Upper lobe of left lung (tissue), 6 donors: ENCODE data around the gene STOM. TPM values are rescaled to one million over a fixed set of nuclear protein-coding genes. Genes with fewer than 3 reads are reported as not detected.
"Not testable (repeated sequence)": the region's sequence is repeated elsewhere in the genome, so short reads cannot be mapped to it uniquely, and the experiment has no call there.

Experiments used
- ATAC-seq, 2 donors: fragments of 200-7000 bp; cut with Tn5 transposase; one replicate each; pipeline ENCODE4 v1.9.1; 2022; ENCODE audit warnings: mild to moderate bottlenecking in 2 of 2, moderate library complexity in 2 of 2; ENCODE audit not compliant: low FRiP score in 2 of 2
- DNase-seq, 2 donors: peaks; one replicate each; pipeline ENCODE4 v3.0.0-alpha.2; 2019 to 2020
- H3K27ac ChIP-seq, 4 donors: fragments of 200-600 bp; sonication (generic); one replicate each; pipeline ENCODE4 v1.5.1; 2016 to 2019
- H3K27me3 ChIP-seq, 4 donors: fragments of 200-600 bp; sonication (generic); one replicate each; pipeline ENCODE4 v1.5.1; 2017 to 2019
- H3K36me3 ChIP-seq, 4 donors: fragments of 200-600 bp; sonication (generic); one replicate each; pipeline ENCODE4 v1.5.1; 2016 to 2019
- H3K4me1 ChIP-seq, 4 donors: fragments of 200-600 bp; sonication (generic); one replicate each; pipeline ENCODE4 v1.5.1; 2018 to 2019
- H3K4me3 ChIP-seq, 4 donors: fragments of 200-600 bp; sonication (generic); one replicate each; pipeline ENCODE4 v1.5.1; 2017 to 2019; ENCODE audit warnings: mild to moderate bottlenecking in 2 of 4, moderate library complexity in 1 of 4
- H3K9me3 ChIP-seq, 4 donors: fragments of 200-600 bp; sonication (generic); one replicate each; pipeline ENCODE4 v1.5.1; 2018 to 2019
- CTCF ChIP-seq, 6 experiments: fragments of 450-650 bp in 4 of 6; fragments of 200-600 bp in 2 of 6; sonication (generic) in 2 of 6; IDR thresholded peaks; one replicate each; pipeline ENCODE4 v1.5.1; 2016 to 2019; ENCODE audit warnings: antibody characterized with exemption in 6 of 6
- EP300 ChIP-seq, 4 donors: sonication (generic); formaldehyde crosslinking; IDR thresholded peaks; one replicate each; pipeline ENCODE4 v1.5.1; 2017; ENCODE audit warnings: antibody characterized with exemption in 4 of 4, control low read depth in 2 of 4
- POLR2A ChIP-seq, 4 donors: fragments of 450-650 bp; IDR thresholded peaks; one replicate each; pipeline ENCODE4 v1.5.1; 2016 to 2017; ENCODE audit warnings: antibody characterized with exemption in 4 of 4, mild to moderate bottlenecking in 2 of 4
- POLR2AphosphoS5 ChIP-seq, 2 donors: sonication (generic); formaldehyde crosslinking; IDR thresholded peaks; one replicate each; pipeline ENCODE4 v1.5.1; 2017; ENCODE audit warnings: antibody characterized with exemption in 2 of 2
- WGBS, 2 donors: methylation state at CpG; one replicate each; pipeline ENCODE4 v1.1.5; 2017 to 2018; 5-methylcytosine and 5-hydroxymethylcytosine counted together
- total RNA-seq, 6 donors: library from RNA; depleted of rRNA in 4 of 6; stranded (reverse); fragments of >200 nt in 4 of 6; gene quantifications; one replicate each; pipeline versions ENCODE4 v1.1.0 to v1.2.1, GENCODE V29; 2016 to 2021
- donor health status: DM: no; HTN: no; CAD: no; lungs with moderate emphysema.
- donor health status: DM: no; HTN: yes; CAD: no; lungs with severe emphysema.

Gene STOM
- total RNA-seq, 6 donors from 2014 or later, result 96.4 to 480 (median 362) TPM

DNA sequence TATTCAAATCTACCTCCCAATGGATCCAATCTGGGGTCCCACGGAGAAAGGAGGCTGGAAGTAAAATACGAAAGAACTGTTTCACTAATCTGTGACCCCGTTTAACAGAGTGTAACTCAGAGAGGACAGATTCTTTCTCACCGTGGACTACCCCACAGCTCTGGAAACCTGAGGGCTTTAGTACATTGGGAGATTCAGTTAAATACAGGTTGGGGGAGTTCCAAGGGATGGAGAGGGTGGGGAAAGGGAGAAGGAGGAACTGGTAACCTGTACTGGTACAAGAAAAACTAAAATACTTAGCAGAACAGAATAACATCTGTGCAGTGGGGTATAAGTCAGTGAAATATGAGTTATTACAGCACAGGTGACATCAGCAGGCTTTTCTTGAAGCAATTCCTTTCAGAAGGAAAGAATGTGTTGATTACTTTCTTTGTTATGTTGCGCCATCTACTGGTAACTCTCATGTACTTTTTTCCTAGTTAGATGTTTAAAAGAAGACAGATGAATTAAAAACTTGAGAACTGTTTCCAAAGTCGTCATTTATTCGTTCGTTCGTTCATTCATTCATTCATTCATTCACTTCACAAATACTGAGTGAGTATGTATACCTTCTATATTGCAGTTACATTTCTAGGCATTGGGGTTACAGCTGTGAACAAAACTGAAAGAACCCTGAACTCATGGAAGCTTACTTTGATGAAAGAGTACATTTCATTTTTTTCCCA is 30.0 kb upstream of the STOM start:
- ATAC-seq, result peak; percentile 61 to 79
- H3K4me3 ChIP-seq, result no peak overlapping the region
- H3K27ac ChIP-seq, result no peak overlapping the region
- no peaks in the 10 kb centered on the region for H3K36me3 ChIP-seq
- H3K27me3 ChIP-seq, result no peaks in the 10 kb centered on the region
- H3K9me3 ChIP-seq, result no peaks in the 10 kb centered on the region
- DNase-seq, result no peak
- TF ChIP-seq EP300 (IDR thresholded peaks at IDR 0.05) (no peak), POLR2AphosphoS5 (IDR thresholded peaks at IDR 0.05) (no peak), CTCF (IDR thresholded peaks at IDR 0.05) (peak; percentile 59 to 84 (median 74)), POLR2A (IDR thresholded peaks at IDR 0.05) (no peak)
- WGBS, 2 donors, result 26 to 28% methylated on average over 9 of the region's 9 CpGs
- H3K4me1 ChIP-seq, result peaks cover 0 to 6% (median 2%) of the 10 kb centered on the region in 4 donors

GRCh38 chr9:121399126-121399882 is 29.3 kb upstream of the STOM start:
- Histone ChIP-seq H3K27me3 (no peaks in the 10 kb centered on the region), H3K27ac (no peak overlapping the region), H3K36me3 (no peaks in the 10 kb centered on the region), H3K4me1 (peaks cover 0 to 6% (median 2%) of the 10 kb centered on the region in 4 donors), H3K4me3 (no peak overlapping the region), H3K9me3 (no peaks in the 10 kb centered on the region)
- 85 to 88% methylated on average over 4 of the region's 4 CpGs for WGBS, 2 donors
- TF ChIP-seq CTCF (IDR thresholded peaks at IDR 0.05), result no peak
- TF ChIP-seq POLR2A (IDR thresholded peaks at IDR 0.05), result no peak
- TF ChIP-seq POLR2AphosphoS5 (IDR thresholded peaks at IDR 0.05), result no peak
- no peak for TF ChIP-seq EP300 (IDR thresholded peaks at IDR 0.05)
- DNase-seq, result no peak
- ATAC-seq, result no peak

DNA sequence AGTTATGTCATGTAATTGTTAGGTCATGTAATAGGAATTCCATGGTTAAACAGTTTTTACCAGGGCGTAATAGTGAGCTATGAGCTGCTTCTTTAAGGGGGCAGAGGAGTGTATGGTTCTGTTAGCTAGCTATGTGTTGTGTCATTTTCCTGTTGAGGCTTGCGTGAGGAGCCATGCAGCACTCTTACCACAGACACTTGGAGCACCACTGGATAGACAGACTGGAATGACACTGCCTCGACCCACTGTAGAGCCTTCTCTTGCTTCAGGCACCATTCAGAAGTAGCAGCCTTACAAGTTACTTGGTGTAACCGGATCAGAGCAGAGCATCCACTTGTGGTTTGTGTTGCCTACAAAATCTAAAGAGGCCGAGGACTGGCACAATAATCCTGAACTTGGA is 28.3 kb upstream of the STOM start:
- H3K27ac ChIP-seq, result no peak overlapping the region
- ATAC-seq (peak in 1 of 2 donors; percentile 49), DNase-seq (no peak)
- 75 to 88% methylated on average over 4 to 5 of the region's 5 CpGs for WGBS, 2 donors
- no peak overlapping the region for H3K4me3 ChIP-seq
- no peaks in the 10 kb centered on the region for H3K9me3 ChIP-seq
- H3K36me3 ChIP-seq, result no peaks in the 10 kb centered on the region
- TF ChIP-seq POLR2AphosphoS5 (IDR thresholded peaks at IDR 0.05), result no peak
- TF ChIP-seq CTCF (IDR thresholded peaks at IDR 0.05), result no peak
- no peak for TF ChIP-seq POLR2A (IDR thresholded peaks at IDR 0.05)
- TF ChIP-seq EP300 (IDR thresholded peaks at IDR 0.05), result no peak
- H3K4me1 ChIP-seq, result peaks cover 3 to 12% (median 5%) of the 10 kb centered on the region in 4 donors
- H3K27me3 ChIP-seq, result no peaks in the 10 kb centered on the region

GRCh38 chr9:121397277-121397676 is 27.2 kb upstream of the STOM start:
- WGBS, 2 donors, result 95 to 100% methylated on average over 1 of the region's 1 CpG
- not testable (repeated sequence) for ATAC-seq, H3K9me3 ChIP-seq, H3K36me3 ChIP-seq, H3K27ac ChIP-seq, H3K27me3 ChIP-seq, DNase-seq, H3K4me3 ChIP-seq
- H3K4me1 ChIP-seq, result peaks cover 3 to 14% (median 8%) of the 10 kb centered on the region in 4 donors

DNA sequence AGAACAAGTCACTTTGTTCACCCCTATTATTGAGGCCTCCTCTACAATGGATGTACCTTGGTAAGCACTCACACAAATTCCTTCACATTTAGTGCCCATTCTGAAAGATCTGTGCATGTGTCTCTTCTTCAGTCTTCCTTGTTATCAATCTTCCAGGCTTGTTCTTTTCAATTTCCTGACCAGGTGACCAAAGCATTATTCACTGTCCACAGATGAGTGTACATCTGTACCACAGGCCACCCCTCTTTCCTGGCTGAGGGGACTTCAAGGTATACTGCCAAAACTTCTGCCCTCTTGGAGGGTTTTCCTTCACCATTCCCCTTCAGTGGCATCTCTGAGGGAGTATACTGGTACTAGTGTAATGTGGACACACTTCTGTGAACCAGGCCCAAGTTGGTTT is 25.5 kb upstream of the STOM start:
- H3K4me3 ChIP-seq, result no peak overlapping the region
- no peak overlapping the region for H3K27ac ChIP-seq
- H3K4me1 ChIP-seq, result peaks cover 3 to 14% (median 8%) of the 10 kb centered on the region in 4 donors
- H3K27me3 ChIP-seq, result no peaks in the 10 kb centered on the region
- no peaks in the 10 kb centered on the region for H3K9me3 ChIP-seq
- ATAC-seq, result no peak
- no peaks in the 10 kb centered on the region for H3K36me3 ChIP-seq
- TF ChIP-seq CTCF (IDR thresholded peaks at IDR 0.05) (no peak), POLR2A (IDR thresholded peaks at IDR 0.05) (no peak), POLR2AphosphoS5 (IDR thresholded peaks at IDR 0.05) (no peak), EP300 (IDR thresholded peaks at IDR 0.05) (no peak)
- no peak for DNase-seq
